C4-2B (cell line): ENCODE data around the gene CCDC198.

Experiments used
- ZFX ChIP-seq: fragments of 450-650 bp; IDR thresholded peaks from 2 replicates; pipeline ENCODE4 v1.6.1; 2017
- TF ChIP-seq, protein P1 (sequence below): fragments of 450-650 bp; conservative IDR thresholded peaks from 2 replicates; pipeline ENCODE4 v1.5.1; 2017; ENCODE audit warnings: mild to moderate bottlenecking

DNA sequence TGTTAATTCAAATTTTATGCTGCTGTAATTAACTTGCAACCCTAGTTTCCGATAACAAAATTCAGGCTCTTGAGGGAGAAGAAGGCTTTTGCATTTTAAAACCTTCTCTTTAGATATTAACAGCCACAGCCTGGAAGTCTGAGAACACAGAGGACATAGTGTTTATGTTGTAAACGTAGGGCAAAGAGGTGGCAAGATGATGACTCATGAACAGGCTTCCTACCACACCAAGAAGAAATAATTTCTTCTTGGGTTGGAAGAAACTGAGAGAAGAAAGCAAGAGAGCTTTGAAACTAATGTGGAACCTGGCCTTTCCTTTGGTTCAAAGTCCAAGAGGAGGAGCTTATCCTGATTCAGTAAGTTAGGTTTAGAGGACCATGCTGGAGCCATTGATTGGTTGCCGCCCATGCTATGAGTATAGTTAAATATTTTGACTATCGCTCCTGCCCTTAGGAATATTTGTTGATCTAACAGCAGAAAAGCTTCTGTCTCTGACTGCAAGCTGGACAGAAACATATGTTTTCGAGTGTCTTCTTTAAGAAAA, 31.8 kb downstream of the CCDC198 start:
- TF ChIP-seq, protein P1, sequence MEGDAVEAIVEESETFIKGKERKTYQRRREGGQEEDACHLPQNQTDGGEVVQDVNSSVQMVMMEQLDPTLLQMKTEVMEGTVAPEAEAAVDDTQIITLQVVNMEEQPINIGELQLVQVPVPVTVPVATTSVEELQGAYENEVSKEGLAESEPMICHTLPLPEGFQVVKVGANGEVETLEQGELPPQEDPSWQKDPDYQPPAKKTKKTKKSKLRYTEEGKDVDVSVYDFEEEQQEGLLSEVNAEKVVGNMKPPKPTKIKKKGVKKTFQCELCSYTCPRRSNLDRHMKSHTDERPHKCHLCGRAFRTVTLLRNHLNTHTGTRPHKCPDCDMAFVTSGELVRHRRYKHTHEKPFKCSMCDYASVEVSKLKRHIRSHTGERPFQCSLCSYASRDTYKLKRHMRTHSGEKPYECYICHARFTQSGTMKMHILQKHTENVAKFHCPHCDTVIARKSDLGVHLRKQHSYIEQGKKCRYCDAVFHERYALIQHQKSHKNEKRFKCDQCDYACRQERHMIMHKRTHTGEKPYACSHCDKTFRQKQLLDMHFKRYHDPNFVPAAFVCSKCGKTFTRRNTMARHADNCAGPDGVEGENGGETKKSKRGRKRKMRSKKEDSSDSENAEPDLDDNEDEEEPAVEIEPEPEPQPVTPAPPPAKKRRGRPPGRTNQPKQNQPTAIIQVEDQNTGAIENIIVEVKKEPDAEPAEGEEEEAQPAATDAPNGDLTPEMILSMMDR = no peak
- TF ChIP-seq ZFX = no peak
